Esophagus muscularis mucosa (tissue), 4 donors: Measurements from ENCODE around the gene MRPL50. TPM values are rescaled to one million over a fixed set of nuclear protein-coding genes. Genes with fewer than 3 reads are reported as not detected.

ENCODE experiments used
- DNase-seq: peaks from one replicate; pipeline ENCODE4 v3.0.0-alpha.2; 2017; ENCODE audit errors: extremely low spot score
- H3K27ac ChIP-seq, 4 donors: fragments of 200-600 bp; sonication (generic); replicated peaks in 1 of 4; 1 replicate in 3 of 4; 2 replicates in 1 of 4; pipeline ENCODE4 v1.5.1; 2016 to 2019; ENCODE audit warnings: mild to moderate bottlenecking in 1 of 4
- H3K27me3 ChIP-seq, 4 donors: fragments of 200-600 bp; sonication (generic); one replicate each; pipeline versions ENCODE4 v1.5.1 to v1.6.0; 2016 to 2019
- H3K36me3 ChIP-seq, 4 donors: fragments of 200-600 bp; sonication (generic); one replicate each; pipeline ENCODE4 v1.5.1; 2016 to 2019
- H3K4me1 ChIP-seq, 4 donors: fragments of 200-600 bp; sonication (generic); one replicate each; pipeline ENCODE4 v1.5.1; 2016 to 2019
- H3K4me3 ChIP-seq, 4 donors: fragments of 200-600 bp; sonication (generic); 1 replicate in 2 of 4; 2 replicates in 2 of 4; pipeline ENCODE4 v1.5.1; 2016 to 2019; ENCODE audit warnings: mild to moderate bottlenecking in 4 of 4, moderate library complexity in 1 of 4
- H3K9me3 ChIP-seq, 4 donors: fragments of 200-600 bp; sonication (generic); 1 replicate in 3 of 4; 2 replicates in 1 of 4; pipeline ENCODE4 v1.5.1; 2016 to 2019
- CTCF ChIP-seq, 3 experiments: fragments of 200-600 bp in 2 of 3; fragments of 450-650 bp in 1 of 3; sonication (generic) in 2 of 3; IDR thresholded peaks; one replicate each; pipeline ENCODE4 v1.5.1; 2017 to 2019; ENCODE audit warnings: antibody characterized with exemption in 3 of 3, mild to moderate bottlenecking in 2 of 3, moderate library complexity in 1 of 3
- EP300 ChIP-seq: sonication (generic); formaldehyde crosslinking; IDR thresholded peaks from one replicate; pipeline ENCODE4 v1.6.1; 2017; ENCODE audit warnings: antibody characterized with exemption
- POLR2A ChIP-seq: fragments of 450-650 bp; IDR thresholded peaks from one replicate; pipeline ENCODE4 v1.6.1; 2017; ENCODE audit warnings: antibody characterized with exemption, moderate library complexity, mild to moderate bottlenecking, low read depth
- POLR2AphosphoS5 ChIP-seq, 2 donors: sonication (generic); formaldehyde crosslinking; IDR thresholded peaks; one replicate each; pipeline ENCODE4 v1.6.1; 2017; ENCODE audit warnings: antibody characterized with exemption in 2 of 2
- WGBS: methylation state at CpG from one replicate; pipeline ENCODE4 v1.1.5; 2018; 5-methylcytosine and 5-hydroxymethylcytosine counted together
- intact Hi-C: fragments of 100-400 bp; cut with DNase I; formaldehyde crosslinking; loops from one replicate; pipeline ENCODE4 v1.15.1; 2023
- total RNA-seq, 4 donors: library from RNA; depleted of rRNA; stranded (reverse); fragments of >200 nt; gene quantifications; one replicate each; pipeline versions ENCODE4 v1.1.0 to v1.2.1, GENCODE V29; 2016

MRPL50 gene
- total RNA-seq, 4 donors from 2014 or later: 8.3 to 12.9 (median 10.4) TPM

- Histone ChIP-seq H3K9me3 (no peaks in the 10 kb centered on the region), H3K4me3 (no peak overlapping the region), H3K27me3 (peaks cover 0 to 14% (median 2%) of the 10 kb centered on the region in 4 donors), H3K36me3 (no peaks in the 10 kb centered on the region), H3K27ac (no peak overlapping the region), H3K4me1 (peaks cover 2 to 5% (median 5%) of the 10 kb centered on the region in 4 donors)
- 69% methylated on average over 3 of the region's 3 CpGs for WGBS
- intact Hi-C loops: no loop called here
- DNase-seq: no peak
- TF ChIP-seq EP300 (no peak), POLR2A (no peak), CTCF (IDR thresholded peaks at IDR 0.05) (no peak), POLR2AphosphoS5 (IDR thresholded peaks at IDR 0.05) (no peak)
Observed at GRCh38 chr9:101442736-101443135, 44.3 kb upstream of the MRPL50 start.

GRCh38 chr9:101442318-101442717 lies 43.9 kb upstream of the MRPL50 start:
- Histone ChIP-seq H3K36me3 (no peaks in the 10 kb centered on the region), H3K4me1 (peaks cover 6 to 9% (median 8%) of the 10 kb centered on the region in 4 donors), H3K4me3 (no peak overlapping the region), H3K27ac (no peak overlapping the region), H3K27me3 (peaks cover 0 to 14% (median 2%) of the 10 kb centered on the region in 4 donors), H3K9me3 (no peaks in the 10 kb centered on the region)
- intact Hi-C loops: no loop called here
- TF ChIP-seq EP300 (no peak), POLR2AphosphoS5 (IDR thresholded peaks at IDR 0.05) (no peak), CTCF (IDR thresholded peaks at IDR 0.05) (no peak), POLR2A (no peak)
- WGBS: 93% methylated on average over 3 of the region's 3 CpGs
- DNase-seq: no peak

GRCh38 chr9:101440714-101441230 lies 42.4 kb upstream of the MRPL50 start:
- H3K27ac ChIP-seq: no peak overlapping the region
- intact Hi-C loops: no loop called here
- no peaks in the 10 kb centered on the region for H3K9me3 ChIP-seq
- DNase-seq: no peak
- 63% methylated on average over 3 of the region's 3 CpGs for WGBS
- H3K4me1 ChIP-seq: peaks cover 8 to 11% (median 9%) of the 10 kb centered on the region in 4 donors
- TF ChIP-seq POLR2AphosphoS5 (IDR thresholded peaks at IDR 0.05): no peak
- TF ChIP-seq CTCF (IDR thresholded peaks at IDR 0.05): no peak
- no peak for TF ChIP-seq POLR2A
- no peak for TF ChIP-seq EP300
- H3K36me3 ChIP-seq: no peaks in the 10 kb centered on the region
- H3K27me3 ChIP-seq: peaks cover 0 to 14% (median 2%) of the 10 kb centered on the region in 4 donors
- H3K4me3 ChIP-seq: no peak overlapping the region

GRCh38 chr9:101438523-101438922 lies 40.1 kb upstream of the MRPL50 start:
- no peak overlapping the region for H3K27ac ChIP-seq
- no peaks in the 10 kb centered on the region for H3K36me3 ChIP-seq
- peaks cover 0 to 4% (median 2%) of the 10 kb centered on the region in 4 donors for H3K27me3 ChIP-seq
- intact Hi-C loops: no loop called here
- no peaks in the 10 kb centered on the region for H3K9me3 ChIP-seq
- no peak overlapping the region for H3K4me3 ChIP-seq
- no peak for DNase-seq
- TF ChIP-seq POLR2A (no peak), POLR2AphosphoS5 (IDR thresholded peaks at IDR 0.05) (no peak), EP300 (no peak), CTCF (IDR thresholded peaks at IDR 0.05) (no peak)
- 79% methylated on average over 3 of the region's 3 CpGs for WGBS
- peaks cover 8 to 11% (median 9%) of the 10 kb centered on the region in 4 donors for H3K4me1 ChIP-seq

- WGBS: 44% methylated on average over 2 of the region's 2 CpGs
- DNase-seq: no peak
Observed at GRCh38 chr9:101437806-101438232, 39.4 kb upstream of the MRPL50 start.

More at GRCh38 chr9:101437806-101438232, 39.4 kb upstream of the MRPL50 start:
- intact Hi-C loops: no loop called here
- Histone ChIP-seq H3K4me1 (peaks cover 5 to 11% (median 8%) of the 10 kb centered on the region in 4 donors), H3K36me3 (no peaks in the 10 kb centered on the region), H3K27me3 (peaks cover 0 to 3% (median 0%) of the 10 kb centered on the region in 4 donors), H3K4me3 (no peak overlapping the region), H3K9me3 (no peaks in the 10 kb centered on the region), H3K27ac (no peak overlapping the region)
- peak; percentile 40 to 52 for TF ChIP-seq POLR2AphosphoS5 (IDR thresholded peaks at IDR 0.05)
- TF ChIP-seq POLR2A: no peak
